Medulla oblongata (tissue), 1 donor: ENCODE data around the gene SEC14L1.

ENCODE experiments used
- DNase-seq: peaks from one replicate; pipeline ENCODE4 v3.0.0-alpha.2; 2015; ENCODE audit errors: extremely low spot score

SEC14L1 gene

DNA sequence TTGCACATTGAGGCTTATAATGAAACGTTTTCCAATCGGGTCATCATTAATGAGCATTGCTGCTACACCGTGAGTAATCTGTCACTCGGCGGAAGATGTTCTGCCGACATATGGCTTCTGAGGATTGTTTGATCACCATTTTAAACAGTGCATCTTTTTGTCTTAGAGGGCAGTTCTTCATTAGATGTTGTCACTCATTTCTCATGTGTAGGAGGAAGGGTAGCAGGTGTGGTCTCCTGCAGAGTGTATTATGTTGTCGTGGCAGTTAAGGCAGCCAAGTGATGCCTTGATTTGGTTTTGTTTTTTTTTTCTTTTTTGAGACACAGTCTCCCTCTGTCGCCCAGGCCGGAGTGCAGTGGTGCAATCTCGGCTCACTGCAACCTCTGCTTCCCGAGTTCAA is 50.5 kb downstream of the SEC14L1 start:
- DNase-seq, result no peak

DNA sequence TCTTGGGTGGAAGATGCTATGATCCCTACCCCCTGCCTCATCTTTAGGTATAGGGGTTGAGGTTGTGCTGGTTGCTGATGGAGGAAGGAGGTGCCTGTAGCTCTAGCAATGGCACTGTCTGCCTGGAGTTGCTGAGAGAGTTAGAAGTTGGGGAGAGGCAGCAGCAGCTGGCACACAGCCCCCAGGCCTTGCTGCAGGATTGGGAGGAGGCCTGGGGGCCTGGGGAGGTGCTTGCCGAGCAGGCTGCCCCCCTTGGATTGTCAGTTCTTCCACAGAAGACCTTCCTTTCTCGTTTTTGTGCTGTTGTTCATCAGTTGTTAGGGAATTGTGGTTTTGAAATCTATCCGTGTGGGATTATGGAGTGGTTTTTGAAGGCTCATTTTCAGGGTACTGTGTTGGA is 52.9 kb downstream of the SEC14L1 start:
- DNase-seq, result no peak

DNA sequence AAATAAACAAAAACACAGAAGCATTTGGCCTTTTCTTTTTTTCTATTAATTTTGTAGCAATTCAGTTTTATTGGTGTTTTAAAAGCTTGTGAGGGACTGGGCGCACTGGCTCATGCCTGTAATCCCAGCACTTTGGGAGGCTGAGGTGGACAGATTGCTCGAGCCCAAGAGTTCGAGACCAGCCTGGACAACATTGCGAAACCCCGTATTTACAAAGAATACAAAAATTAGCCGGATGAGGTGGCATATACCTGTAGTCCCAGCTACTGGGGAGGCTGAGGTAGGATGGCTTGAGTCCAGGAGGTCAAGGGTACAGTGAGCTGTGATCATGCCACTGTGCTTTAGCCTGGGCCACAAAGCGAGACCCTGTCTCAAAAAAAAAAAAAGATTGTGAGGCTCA is 53.4 kb downstream of the SEC14L1 start:
- no peak for DNase-seq

DNA sequence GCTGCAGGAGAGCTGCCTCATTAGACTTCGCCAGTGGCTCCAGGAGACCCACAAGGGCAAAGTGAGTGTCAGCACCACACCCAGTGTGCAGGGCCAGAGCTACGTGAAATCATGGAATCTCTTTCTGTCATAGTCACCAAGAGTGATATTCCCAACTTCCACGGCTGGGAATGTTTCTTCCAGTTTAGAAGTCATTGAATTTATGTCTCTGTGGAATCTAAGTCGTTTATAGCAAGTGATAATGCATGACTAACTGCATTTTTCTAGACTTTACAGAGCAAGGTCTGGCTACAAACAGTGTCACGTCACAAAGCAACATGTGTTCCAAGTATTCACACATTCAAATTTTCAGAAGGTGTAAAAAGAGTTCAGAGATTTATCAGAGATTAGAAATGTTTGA is 55.5 kb downstream of the SEC14L1 start:
- DNase-seq, result no peak

DNA sequence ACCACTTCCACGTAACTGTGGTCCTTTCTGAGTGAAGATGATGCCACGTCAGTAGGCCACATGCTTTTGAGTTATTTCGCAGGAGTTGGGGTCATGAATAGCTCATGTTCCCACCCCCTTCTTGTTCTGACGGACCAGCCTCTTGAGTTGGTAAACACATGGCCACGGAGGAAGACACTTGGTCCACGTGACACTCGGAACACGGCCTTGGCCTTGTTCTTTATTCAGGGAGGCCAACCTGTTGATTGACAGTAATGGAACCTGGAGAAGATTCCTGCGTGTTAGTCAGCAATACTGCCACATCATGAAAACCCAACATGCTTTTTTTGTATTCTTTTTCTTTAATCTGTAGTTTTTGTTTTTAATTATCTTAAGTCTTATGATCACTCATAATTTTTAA is 56.3 kb downstream of the SEC14L1 start:
- DNase-seq, result no peak

DNA sequence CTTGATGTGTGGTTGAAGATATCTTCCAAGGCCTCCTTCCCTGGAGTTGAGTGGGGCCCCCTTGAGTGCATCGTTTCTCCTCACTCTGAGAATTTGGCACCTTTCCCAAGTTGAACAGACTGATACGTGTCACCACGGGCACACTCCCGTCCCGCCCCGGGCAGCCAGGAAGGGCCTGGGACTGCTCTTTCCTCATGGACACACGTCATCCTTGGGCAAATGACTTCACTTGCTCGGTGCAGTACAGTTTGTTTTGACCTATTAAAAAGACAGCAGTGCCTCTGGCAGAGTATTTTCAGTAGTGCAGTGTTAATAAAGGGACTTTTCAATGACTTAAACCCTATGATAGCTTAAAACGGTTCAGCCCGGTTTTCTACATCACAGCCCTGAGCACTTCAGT is 59.9 kb downstream of the SEC14L1 start:
- no peak for DNase-seq

DNA sequence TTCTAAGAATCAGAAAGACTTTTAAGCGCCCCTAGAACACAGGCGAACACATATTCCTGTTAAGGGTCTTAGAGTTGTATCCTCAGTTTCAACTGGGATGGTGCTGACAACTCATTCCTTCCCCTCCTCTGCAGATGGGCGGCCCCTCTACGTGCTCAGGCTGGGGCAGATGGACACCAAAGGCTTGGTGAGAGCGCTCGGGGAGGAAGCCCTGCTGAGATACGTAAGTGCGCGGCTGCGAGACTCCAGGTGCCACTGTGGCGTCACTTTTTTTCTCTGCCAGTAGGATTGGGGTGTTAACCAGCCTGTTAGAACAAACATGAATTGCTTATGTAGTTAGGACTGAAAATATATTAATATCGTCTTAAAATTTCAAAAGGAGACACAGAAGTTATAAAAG is 62.7 kb downstream of the SEC14L1 start:
- DNase-seq, result no peak

DNA sequence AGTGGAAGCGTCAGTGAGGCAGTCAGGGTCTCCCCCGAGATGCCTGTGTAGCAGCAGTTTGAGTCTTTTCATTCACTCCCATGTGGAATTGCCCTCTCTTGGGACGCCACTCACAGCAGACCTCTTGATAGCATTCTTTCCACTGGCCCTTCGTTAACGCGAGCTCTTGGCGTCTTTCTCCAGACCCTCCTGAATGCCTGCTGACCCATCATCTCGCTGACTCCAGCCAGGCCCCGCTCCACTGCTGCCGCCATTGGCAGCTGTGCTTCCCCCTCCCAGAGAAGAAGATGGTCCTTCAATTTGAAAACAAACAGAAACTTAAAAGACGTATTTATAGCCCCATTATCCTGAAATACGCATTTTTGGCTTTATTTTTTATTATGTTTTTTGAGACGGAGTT is 63.1 kb downstream of the SEC14L1 start:
- DNase-seq, result no peak

DNA sequence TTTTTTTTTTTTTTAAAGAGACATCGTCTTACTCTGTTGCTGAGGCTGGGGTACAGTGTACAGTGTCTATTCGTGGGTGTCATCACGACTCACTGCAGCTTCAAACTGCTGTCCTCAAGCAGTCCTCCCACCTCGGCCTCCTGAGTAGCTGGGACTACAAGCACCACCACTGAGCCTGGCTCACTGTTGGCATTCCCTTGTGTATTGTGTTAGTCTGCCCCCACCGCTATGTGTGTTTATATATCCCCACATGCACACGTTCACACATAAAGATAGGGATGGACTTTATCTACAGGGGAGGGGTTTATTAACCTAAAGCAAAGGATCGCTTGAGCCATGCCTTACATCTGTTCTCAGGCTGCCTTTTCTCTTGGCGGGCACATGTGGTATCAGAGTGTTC is 63.8 kb downstream of the SEC14L1 start:
- no peak for DNase-seq

DNA sequence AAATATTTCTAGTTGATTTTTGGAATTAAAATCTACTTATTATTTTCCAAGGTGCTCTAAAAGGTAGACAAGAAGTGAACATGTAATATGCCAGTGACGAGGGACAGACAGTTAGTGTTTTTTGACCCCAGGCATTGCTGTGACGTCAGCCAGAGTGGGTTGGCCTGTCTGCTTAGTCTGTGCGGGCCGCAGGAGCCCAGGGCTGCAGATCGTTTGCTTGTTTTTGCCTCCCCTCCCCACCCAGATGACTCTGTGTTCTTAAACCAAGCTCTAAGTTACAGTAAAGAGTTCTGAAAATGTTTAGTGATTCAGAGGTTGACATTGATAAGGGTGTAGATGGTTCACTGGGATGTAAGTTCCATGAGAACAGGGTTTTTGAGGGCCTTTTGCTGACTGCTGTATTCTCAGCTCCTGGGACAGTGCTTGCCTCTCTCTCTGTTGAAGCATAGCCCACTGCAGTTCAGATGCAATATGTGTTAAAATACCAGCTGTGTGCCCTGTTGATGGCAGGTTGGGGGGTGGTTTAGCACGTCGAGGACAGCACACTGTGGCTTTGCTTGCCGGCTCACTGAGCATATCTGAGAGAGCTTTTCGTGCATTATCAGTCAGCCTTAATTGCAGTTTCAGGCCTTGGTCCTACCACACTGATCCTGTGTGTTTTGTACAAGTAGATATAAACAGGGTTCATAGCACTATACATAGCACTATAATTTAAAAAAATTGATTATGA is 64.8 kb downstream of the SEC14L1 start:
- DNase-seq, result no peak

DNA sequence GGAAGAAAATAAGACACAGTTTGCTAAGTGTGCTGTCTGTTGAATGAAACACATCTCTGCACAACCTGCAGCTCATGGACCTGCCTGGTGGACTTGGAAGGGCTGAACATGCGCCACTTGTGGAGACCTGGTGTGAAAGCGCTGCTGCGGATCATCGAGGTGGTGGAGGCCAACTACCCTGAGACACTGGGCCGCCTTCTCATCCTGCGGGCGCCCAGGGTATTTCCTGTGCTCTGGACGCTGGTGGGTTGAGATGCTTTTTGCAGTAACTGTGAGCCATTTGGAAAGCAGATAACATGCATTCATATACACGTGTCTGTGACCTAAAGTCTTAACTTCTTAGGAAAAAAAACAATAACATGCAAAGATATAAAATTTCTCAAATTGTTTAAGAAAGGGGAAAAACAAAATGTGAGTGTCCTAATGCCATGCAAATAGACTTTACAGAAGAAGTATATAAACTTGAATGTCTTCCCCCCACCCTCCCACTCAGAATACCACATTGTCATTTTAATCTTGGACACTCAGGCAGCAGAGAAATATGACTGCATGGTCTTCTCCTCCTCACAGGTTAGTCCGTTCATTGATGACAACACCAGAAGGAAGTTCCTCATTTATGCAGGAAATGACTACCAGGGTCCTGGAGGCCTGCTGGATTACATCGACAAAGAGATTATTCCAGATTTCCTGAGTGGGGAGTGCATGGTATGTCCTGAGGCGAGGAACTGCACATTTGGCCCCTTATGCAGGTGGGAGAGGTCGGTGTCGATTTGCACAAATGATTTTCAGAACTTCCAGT is 65.6 kb downstream of the SEC14L1 start:
- DNase-seq, result no peak

DNA sequence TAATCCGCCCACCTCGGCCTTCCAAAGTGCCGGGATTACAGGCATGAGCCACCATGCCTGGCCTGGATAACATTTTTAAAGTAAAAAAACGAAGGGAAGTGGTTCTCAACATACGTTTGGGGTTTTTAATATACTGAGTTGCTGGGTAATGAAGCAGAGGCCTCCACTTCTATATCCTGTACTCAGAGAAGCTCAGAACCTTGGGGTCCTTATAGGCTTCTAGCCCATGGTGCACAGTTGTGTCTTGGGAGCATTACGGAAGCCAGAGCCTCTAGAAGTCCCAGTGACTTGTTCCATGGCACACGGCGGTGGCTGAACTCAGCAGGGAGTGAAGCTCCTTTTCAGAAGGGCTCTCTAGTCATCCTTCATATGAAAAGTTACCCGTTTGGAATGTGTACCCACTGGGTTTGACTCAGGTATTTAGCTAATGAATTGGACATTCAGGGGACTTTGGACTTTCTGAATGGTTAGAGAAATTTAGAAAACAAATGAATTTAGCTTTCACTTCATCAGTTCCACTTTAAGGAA is 67.0 kb downstream of the SEC14L1 start:
- DNase-seq, result no peak

DNA sequence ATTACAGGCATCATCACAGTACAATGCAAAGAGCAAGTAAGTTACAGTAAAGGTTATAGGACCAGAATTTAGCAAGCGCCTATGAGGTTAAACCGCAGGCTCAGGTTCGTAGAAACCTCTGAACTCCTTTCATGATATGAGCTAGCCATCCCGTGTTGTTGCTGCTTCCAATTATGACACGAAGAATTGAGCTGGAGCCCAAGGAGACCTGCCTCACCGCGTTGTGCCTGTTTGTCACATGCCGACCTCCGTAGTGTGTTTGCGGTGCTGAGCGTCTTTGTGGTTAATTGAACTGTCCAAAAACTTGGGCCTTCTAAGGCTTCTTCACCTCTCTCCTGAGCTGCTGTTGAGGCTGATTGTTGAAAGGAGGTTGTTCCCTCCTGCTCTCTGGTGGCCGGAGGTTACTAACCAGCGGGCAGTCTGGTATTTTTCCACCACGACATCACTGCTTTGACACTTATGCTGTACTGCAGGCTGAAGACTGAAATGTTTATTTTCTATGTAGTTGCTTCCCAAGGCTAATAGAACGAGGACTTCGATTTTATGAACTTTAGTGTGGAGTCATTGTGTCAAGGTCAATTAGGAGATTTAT is 67.5 kb downstream of the SEC14L1 start:
- peak; percentile 87 for DNase-seq

DNA sequence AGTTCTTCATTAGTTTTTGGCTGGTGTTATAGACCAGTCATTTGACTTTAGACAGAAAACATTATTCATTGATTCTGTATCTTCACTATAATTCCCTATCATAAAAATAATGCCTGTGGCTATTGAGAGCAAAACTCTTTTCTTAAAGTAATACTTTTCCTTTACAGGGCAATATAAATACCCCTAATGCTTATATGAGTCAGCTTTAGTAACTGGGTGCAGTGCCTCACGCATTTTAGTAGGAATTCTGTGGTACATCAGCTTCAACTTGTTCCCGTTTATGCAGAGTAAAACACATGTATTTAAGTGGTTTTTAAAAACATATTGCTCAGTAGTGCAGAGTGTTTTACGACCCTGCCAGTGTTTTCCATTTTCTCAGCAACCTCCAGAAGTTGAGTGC is 68.1 kb downstream of the SEC14L1 start:
- DNase-seq, result no peak

DNA sequence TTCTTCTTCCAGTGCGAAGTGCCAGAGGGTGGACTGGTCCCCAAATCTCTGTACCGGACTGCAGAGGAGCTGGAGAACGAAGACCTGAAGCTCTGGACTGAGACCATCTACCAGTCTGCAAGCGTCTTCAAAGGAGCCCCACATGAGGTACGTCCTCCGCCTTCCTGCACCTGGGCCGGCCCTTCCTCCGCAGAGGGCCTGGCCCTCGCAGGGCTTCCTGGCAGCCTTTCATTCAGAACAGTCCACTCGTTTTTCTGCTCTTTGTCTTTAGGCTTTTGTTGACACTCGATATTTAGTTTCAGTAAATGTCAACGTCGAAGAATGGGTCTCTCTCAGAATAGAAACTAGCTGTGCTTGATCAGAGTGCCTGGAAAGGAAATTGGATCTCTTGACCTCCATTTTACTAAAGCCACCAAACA is 68.6 kb downstream of the SEC14L1 start:
- DNase-seq, result peak; percentile 37

DNA sequence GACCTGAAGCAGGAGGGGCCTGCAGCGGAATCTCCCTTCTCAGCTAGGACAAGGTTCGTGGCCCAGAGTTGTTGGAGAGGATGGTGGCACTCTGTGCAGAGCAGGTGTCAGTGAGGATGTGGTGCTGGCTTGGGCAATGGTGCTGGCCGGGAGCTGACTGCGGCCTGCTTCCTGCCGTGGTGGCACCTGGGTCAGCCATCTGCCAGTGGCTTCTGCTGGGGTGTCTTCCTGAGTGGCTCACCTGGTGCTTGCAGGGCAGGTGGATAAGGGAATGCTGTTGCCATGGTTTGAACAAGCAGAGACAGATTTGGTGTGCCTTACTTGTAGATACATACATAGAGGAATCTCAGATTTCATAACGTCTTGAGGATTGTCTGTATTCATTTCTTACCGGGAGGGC is 69.6 kb downstream of the SEC14L1 start:
- no peak for DNase-seq

DNA sequence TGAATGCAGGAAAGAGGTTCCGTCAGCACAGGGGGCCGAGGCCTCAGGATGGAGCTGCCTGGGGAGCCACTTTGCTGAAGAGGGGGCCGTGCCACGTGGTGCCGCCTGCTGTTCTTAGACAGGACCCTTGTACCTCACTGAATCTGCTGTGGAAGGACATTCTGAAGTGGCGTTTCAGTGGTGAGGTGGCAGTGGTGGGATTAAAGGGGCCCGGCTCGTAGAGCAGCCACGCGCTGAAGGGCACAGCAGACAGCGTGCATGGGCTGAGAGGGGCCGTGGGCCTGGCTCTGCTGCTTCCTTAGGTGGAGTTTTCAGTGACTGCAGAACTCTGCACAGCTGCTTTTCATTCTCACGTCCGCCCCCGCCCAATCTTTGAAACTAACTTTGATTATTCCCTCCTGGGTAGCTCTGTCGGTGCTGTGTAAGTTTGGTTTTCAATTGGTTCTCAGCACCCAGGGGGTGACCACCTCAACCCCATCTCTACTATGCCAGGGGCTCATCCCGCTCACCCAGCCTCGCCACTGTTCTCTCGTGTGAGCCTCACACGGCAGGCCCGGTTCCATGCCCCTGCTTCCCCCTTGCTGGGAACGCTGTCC is 70.3 kb downstream of the SEC14L1 start:
- no peak for DNase-seq

DNA sequence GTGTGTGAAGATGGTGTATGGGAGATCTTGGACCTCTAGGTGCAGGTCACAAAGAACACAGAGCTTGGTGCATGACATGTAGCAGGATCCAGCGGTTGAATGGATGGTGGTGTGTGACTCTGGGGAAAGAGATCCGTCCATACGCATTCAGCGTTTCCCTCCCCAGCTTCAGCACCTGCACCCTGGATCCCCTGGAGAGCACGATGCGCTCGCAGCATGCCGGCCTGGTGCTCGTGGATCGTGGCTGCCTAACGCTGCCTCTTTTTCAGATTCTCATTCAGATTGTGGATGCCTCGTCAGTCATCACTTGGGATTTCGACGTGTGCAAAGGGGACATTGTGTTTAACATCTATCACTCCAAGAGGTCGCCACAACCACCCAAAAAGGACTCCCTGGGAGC is 70.9 kb downstream of the SEC14L1 start:
- no peak for DNase-seq

DNA sequence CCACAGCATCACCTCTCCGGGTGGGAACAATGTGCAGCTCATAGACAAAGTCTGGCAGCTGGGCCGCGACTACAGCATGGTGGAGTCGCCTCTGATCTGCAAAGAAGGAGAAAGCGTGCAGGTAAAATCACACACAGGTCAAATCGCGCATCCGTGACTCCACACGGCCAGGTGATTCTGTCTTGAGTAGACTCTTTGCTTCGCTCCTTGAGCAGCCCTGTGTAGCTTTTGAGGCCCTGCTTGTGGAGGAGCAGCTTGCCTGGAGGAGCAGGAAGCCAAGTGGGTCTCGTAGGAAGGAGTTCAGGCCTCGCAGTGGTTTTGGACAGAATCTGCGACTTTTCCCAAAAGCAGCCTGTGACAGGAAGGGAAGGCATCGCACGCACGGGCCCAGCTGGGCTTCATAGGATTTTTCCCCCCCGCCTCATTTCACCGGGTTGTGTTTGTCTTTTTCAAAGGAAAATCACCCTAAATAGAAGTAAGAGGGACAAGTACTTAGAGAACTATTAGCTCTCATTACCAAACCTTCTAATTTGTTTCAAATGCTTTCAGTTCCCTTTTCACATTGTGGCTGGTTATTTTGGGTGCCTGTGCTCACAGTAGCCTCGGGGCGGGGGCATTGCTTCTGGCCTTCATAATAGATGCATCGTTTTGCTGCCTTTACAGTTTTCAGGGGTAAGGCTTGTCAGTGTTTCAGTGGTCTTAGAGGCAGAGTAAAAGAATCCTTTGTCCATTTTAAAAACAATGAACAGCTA is 71.5 kb downstream of the SEC14L1 start:
- DNase-seq, result peak; percentile 69

DNA sequence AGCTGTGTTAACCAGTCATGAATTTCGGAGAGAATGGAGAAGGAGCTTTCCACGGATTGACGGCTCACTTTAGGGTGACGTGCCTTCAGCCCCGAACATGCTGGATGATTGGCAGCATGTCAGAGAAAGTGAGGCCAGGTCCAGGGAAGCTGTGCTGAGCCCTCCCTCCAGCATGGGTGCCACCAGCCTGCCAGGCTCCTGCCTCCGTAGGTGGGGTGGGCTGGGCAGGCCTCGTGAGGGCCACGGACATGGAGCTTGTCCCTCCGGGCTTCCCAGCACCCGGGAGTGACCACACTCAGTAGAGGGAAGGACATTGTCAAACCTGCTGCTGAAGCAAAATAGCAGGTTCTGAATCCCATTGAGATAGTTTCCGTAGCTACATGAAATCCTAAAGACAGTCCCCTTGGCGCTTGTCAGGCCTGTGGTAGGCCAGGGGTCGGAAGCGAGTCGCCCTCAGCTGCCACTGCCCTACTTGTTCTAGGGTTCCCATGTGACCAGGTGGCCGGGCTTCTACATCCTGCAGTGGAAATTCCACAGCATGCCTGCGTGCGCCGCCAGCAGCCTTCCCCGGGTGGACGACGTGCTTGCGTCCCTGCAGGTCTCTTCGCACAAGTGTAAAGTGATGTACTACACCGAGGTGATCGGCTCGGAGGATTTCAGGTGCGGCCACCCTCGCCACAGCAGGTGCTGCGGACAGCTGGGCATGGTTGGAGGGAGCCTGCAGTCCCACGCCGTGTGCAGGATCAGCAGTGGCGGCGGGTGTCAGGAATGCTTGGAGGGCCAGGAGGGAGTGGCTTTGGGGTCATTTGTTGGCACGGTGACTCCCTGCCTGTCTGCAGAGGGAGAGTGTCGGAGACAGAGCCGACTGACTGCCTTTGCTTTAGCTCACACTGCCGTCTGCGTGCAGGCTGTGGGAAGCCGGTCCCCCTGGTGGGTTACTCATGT is 72.3 kb downstream of the SEC14L1 start:
- DNase-seq, result no peak

DNA sequence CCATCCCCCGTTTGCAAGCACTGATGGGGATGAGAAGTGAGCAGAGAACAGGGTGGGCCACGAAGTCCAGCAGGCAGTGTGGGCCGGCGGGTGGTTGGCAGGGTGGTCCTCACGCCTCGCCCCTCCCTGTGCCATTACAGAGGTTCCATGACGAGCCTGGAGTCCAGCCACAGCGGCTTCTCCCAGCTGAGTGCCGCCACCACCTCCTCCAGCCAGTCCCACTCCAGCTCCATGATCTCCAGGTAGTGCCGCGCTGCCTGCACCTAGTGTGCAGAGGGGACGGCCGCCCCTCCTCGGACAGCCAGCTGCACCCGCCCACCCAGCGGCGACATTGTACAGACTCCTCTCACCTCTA is 73.0 kb downstream of the SEC14L1 start:
- no peak for DNase-seq
